Peyer's patch (tissue), 4 donors: ENCODE results near the gene TSPEAR.

ENCODE experiments used
- CTCF ChIP-seq, 6 experiments: fragments of 450-650 bp in 4 of 6; fragments of 200-600 bp in 2 of 6; sonication (generic) in 1 of 6; IDR thresholded peaks; one replicate each; pipeline ENCODE4 v1.5.1; 2017 to 2019; ENCODE audit warnings: antibody characterized with exemption in 6 of 6, mild to moderate bottlenecking in 3 of 6, moderate library complexity in 1 of 6
- POLR2A ChIP-seq, 2 donors: fragments of 450-650 bp; IDR thresholded peaks; one replicate each; pipeline ENCODE4 v1.5.1; 2017; ENCODE audit warnings: antibody characterized with exemption in 2 of 2, mild to moderate bottlenecking in 2 of 2, moderate library complexity in 2 of 2

- TF ChIP-seq POLR2A (IDR thresholded peaks at IDR 0.05) (no peak), CTCF (IDR thresholded peaks at IDR 0.05) (no peak)
Measured at GRCh38 chr21:44462086-44462833, 249.1 kb downstream of the TSPEAR start.
